Lung (tissue), 12 donors: Measurements from ENCODE around the gene TCF19. TPM values are rescaled to one million over a fixed set of nuclear protein-coding genes. Genes with fewer than 3 reads are reported as not detected.

ENCODE experiments used
- ATAC-seq: fragments of 200-7000 bp; cut with Tn5 transposase; one replicate; pipeline ENCODE4 v1.9.1; 2020; ENCODE audit warnings: moderate number of reproducible peaks; ENCODE audit not compliant: insufficient read depth, low FRiP score
- DNase-seq, 3 donors: peaks; one replicate each; pipeline ENCODE4 v3.0.0-alpha.2; 2013 to 2017
- H3K27ac ChIP-seq, 2 donors: one replicate each; pipeline ENCODE4 v1.5.1; 2013; ENCODE audit warnings: mild to moderate bottlenecking in 2 of 2, moderate library complexity in 2 of 2, control low read depth in 1 of 2, inconsistent platforms in 1 of 2, low read depth in 1 of 2, low read length in 1 of 2
- H3K27me3 ChIP-seq, 3 donors: one replicate each; pipeline ENCODE4 v1.5.1; 2013; ENCODE audit warnings: low read length in 2 of 3; ENCODE audit not compliant: control insufficient read depth in 3 of 3, insufficient read depth in 3 of 3
- H3K36me3 ChIP-seq, 4 donors: one replicate each; pipeline ENCODE4 v1.5.1; 2013; ENCODE audit warnings: low read length in 4 of 4, mild to moderate bottlenecking in 1 of 4, moderate library complexity in 1 of 4; ENCODE audit not compliant: control insufficient read depth in 4 of 4, insufficient read depth in 4 of 4
- H3K4me1 ChIP-seq, 5 donors: one replicate each; pipeline ENCODE4 v1.5.1; 2013; ENCODE audit warnings: low read length in 5 of 5, mild to moderate bottlenecking in 2 of 5, moderate library complexity in 1 of 5; ENCODE audit not compliant: control insufficient read depth in 5 of 5, insufficient read depth in 5 of 5
- H3K4me3 ChIP-seq: one replicate; pipeline ENCODE4 v1.5.1; 2013; ENCODE audit warnings: mild to moderate bottlenecking, control low read depth, moderate library complexity
- H3K9ac ChIP-seq, 2 donors: one replicate each; pipeline ENCODE4 v1.5.1; 2013; ENCODE audit warnings: low read length in 2 of 2, control low read depth in 1 of 2; ENCODE audit not compliant: insufficient read depth in 1 of 2
- H3K9me3 ChIP-seq, 4 donors: one replicate each; pipeline ENCODE4 v1.5.1; 2013; ENCODE audit warnings: low read length in 3 of 4, mild to moderate bottlenecking in 1 of 4, moderate library complexity in 1 of 4; ENCODE audit not compliant: control insufficient read depth in 4 of 4, insufficient read depth in 3 of 4
- WGBS, 2 donors: extraction: QIAGEN DNeasy Blood & Tissue Kit; methylation state at CpG; one replicate each; pipeline ENCODE4 v1.1.7; 2013; 5-methylcytosine and 5-hydroxymethylcytosine counted together
- polyA plus RNA-seq, 2 donors: library from polyadenylated mRNA; stranded (reverse); fragments of 200-250 nt; gene quantifications; one replicate each; pipeline ENCODE4 v1.2.1, GENCODE V29; 2013
- total RNA-seq, 2 donors: library from RNA; depleted of rRNA in 1 of 2; stranded (reverse); fragments of >200 nt in 1 of 2; gene quantifications; one replicate each; pipeline ENCODE4 v1.2.1, GENCODE V29; 2014 to 2021
- TF ChIP-seq, protein P1 (sequence below): IDR thresholded peaks from 2 replicates; pipeline ENCODE4 v1.5.1; 2012; ENCODE audit warnings: mild to moderate bottlenecking; ENCODE audit errors: control extremely low read depth, extremely low read depth
- donor health status: control.
- donor health status: control.
- donor health status: Bipolar disorder and iron deficiency.
- donor health status: healthy.
- donor health status: DM: yes; HTN: yes; CAD: no.

The TCF19 gene
- total and polyA plus RNA-seq, 4 donors, result 4.1 to 9.4 (median 5.1) TPM

DNA sequence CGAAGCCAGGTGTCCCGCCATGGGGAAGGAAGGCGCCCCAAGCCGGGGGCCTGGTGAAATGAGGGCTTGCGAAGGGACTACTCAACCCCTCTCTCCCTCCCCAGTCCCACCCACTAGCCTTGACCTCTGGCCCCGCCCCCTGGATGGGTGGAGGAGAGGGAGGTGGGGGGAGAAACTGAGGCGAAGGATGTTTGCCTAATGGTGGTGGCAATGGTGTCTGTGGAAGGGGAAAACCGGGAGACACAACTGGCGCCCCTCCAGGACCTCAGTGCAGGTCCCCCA is 12.2 kb downstream of the TCF19 start, which contains the start of gene POU5F1:
Gene POU5F1 (minus strand): TSS at position 83 of the 282 bp plus-strand sequence. CDS start 62 bp downstream, at position 21.
- H3K27me3 ChIP-seq, result no peaks in the 10 kb centered on the region
- ATAC-seq (no peak), DNase-seq (no peak)
- no peak within 1 kb of the TSS for H3K27ac ChIP-seq
- H3K4me3 ChIP-seq, result no peak within 1 kb of the TSS
- peaks cover 0 to 6% (median 0%) of the 10 kb centered on the region in 5 donors for H3K4me1 ChIP-seq
- no peaks in the 10 kb centered on the region for H3K9me3 ChIP-seq
- H3K9ac ChIP-seq, result no peak within 1 kb of the TSS
- TF ChIP-seq, protein P1, sequence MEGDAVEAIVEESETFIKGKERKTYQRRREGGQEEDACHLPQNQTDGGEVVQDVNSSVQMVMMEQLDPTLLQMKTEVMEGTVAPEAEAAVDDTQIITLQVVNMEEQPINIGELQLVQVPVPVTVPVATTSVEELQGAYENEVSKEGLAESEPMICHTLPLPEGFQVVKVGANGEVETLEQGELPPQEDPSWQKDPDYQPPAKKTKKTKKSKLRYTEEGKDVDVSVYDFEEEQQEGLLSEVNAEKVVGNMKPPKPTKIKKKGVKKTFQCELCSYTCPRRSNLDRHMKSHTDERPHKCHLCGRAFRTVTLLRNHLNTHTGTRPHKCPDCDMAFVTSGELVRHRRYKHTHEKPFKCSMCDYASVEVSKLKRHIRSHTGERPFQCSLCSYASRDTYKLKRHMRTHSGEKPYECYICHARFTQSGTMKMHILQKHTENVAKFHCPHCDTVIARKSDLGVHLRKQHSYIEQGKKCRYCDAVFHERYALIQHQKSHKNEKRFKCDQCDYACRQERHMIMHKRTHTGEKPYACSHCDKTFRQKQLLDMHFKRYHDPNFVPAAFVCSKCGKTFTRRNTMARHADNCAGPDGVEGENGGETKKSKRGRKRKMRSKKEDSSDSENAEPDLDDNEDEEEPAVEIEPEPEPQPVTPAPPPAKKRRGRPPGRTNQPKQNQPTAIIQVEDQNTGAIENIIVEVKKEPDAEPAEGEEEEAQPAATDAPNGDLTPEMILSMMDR, result no peak
- no peaks in the 10 kb centered on the region for H3K36me3 ChIP-seq
- WGBS, 2 donors, result 71 to 80% methylated on average over 9 of the region's 9 CpGs

DNA sequence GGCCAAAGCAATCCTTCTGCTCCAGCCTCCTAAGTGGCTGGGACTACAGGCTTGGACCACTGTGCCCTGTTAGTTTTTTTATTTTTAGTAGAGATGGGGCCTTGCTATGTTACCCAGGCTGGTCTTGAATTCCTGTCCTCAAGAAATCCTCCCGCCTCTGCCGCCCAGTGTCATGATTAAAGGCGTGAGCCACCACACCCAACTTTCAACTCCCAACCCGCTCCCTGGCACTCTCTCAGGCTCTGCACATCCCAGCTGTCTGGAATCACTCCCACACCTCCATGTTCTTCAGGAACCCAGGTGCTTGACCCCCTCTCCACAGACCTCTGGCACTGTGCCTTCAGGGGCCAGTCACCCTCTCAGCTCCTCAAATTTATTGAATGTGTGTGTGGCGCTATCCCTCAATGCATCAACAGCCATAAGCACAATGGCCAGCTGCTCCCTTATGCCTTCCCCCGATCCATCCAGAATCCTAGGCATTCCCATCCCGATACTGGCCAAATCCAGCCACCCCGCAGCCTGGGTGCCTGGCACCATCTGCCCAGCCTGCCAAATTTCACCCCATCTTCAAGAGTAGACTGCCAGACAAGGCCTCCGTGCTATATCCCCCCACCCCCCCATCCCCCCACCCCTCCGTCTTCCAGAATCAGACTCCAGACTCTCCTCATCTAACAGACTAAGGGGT is 12.7 kb downstream of the TCF19 start:
- TF ChIP-seq, protein P1, result no peak
- Histone ChIP-seq H3K4me1 (peaks cover 0 to 12% (median 0%) of the 10 kb centered on the region in 5 donors), H3K27me3 (no peaks in the 10 kb centered on the region), H3K27ac (no peak overlapping the region), H3K36me3 (no peaks in the 10 kb centered on the region), H3K4me3 (no peak overlapping the region), H3K9me3 (no peaks in the 10 kb centered on the region), H3K9ac (no peak overlapping the region)
- no peak for DNase-seq
- WGBS, 2 donors, result 95 to 96% methylated on average over 10 of the region's 10 CpGs
- ATAC-seq, result no peak

DNA sequence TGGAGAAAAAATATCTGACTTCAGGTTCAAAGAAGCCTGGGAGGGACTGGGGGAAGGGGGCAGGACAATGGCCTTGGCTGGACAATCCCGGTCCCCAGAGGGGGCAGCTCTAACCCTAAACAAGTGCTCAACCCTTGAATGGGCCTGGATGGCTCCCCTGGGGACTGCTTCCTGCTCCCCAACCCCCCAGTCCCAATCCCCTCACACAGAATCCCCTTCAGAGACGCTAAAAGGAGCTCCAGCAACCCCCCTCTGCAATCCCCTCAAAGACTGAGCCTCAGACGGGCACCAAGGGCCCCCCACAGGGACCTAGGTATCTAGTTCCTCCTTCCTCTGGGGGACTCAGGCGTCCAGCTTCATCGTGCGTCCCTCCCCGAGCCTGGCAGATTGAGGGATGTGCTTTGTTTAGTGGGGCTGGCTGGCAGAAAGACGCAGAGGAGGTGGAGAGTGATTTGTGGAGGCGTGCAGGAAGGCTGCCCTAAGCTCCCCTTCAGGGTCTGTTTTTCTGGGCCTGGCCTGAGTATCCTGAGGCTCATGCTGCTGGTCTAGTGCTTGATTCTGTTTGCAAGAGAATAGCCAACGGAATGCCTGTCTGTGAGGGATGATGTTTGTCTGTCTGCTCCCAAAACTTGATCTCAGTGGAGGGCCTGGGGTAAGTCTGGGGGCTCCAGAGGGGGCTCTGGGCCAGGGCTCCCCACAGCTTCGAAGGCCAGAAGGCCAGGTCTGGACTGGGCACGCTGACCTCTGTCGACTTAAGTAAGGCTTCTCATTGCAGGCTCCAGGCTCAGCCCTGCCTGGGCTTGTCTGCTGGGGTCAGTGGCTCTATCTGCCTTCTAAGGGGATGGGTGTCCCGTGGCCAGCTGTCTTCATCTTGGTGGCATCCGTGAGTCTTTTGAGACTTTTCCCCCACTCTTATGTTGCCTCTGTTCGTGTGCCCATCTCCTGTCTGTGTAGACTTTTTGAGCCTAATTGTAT is 13.8 kb downstream of the TCF19 start:
- TF ChIP-seq, protein P1, result no peak

More for the DNA sequence above, 13.8 kb downstream of the TCF19 start:
- DNase-seq (no peak), ATAC-seq (no peak)
- no peak overlapping the region for H3K9ac ChIP-seq
- H3K4me3 ChIP-seq, result no peak overlapping the region
- H3K36me3 ChIP-seq, result no peaks in the 10 kb centered on the region
- H3K4me1 ChIP-seq, result peaks cover 0 to 13% (median 0%) of the 10 kb centered on the region in 5 donors
- no peaks in the 10 kb centered on the region for H3K9me3 ChIP-seq
- H3K27ac ChIP-seq, result no peak overlapping the region
- 61 to 78% methylated on average over 16 of the region's 16 CpGs for WGBS, 2 donors
- no peaks in the 10 kb centered on the region for H3K27me3 ChIP-seq
